Pons (tissue), 1 donor: ENCODE results near the gene KCNIP1.

Source experiments
- DNase-seq: peaks from one replicate; pipeline ENCODE4 v3.0.0-alpha.2; 2016; ENCODE audit warnings: low spot score

The KCNIP1 gene

GRCh38 chr5:170642066-170642735 is 138.4 kb downstream of the KCNIP1 start:
- no peak for DNase-seq

- no peak for DNase-seq
Observed at GRCh38 chr5:170642776-170643436, 139.1 kb downstream of the KCNIP1 start.

DNA sequence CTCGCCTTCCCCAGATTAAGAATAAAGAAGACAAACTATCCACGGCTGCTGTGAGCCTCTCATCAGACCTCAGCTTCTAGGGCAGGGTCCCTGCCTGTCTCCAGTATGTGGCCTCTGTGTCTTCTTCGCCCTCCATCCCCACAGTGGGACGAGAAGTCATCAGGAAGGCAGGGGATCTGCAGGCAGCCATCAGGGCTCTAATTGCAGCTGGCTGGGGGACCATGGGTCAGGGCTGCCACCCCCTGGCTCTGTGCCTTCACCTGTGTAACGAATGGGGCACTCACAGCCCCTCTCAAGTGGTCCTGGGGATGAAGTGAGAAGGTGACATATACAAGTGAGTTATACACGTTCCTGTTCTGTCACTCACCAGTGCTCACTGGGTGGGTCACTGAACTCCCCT is 139.8 kb downstream of the KCNIP1 start:
- DNase-seq, result no peak

- DNase-seq, result no peak
Observed at GRCh38 chr5:170644501-170644900, 140.7 kb downstream of the KCNIP1 start.

- DNase-seq, result no peak
Observed at GRCh38 chr5:170648541-170648940, 144.7 kb downstream of the KCNIP1 start.

DNA sequence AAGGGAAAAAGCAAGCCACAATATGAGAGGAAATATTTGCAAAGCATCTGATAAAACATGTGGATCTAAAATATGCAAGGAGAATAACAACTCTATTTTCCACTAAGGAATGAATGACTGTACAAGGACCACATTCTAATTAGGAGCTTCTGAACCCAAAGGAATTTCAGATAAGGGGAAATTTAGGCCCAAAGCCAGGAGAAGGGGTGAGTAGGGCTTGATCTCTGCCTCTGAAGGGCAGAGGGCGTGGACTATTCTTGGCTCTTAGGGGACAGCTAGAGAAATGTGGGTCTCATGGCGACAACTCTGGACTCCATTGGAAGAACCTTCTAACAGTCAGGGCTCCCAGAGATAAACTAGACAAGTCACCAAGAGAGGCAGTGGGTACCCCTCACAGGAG is 147.0 kb downstream of the KCNIP1 start:
- no peak for DNase-seq

DNA sequence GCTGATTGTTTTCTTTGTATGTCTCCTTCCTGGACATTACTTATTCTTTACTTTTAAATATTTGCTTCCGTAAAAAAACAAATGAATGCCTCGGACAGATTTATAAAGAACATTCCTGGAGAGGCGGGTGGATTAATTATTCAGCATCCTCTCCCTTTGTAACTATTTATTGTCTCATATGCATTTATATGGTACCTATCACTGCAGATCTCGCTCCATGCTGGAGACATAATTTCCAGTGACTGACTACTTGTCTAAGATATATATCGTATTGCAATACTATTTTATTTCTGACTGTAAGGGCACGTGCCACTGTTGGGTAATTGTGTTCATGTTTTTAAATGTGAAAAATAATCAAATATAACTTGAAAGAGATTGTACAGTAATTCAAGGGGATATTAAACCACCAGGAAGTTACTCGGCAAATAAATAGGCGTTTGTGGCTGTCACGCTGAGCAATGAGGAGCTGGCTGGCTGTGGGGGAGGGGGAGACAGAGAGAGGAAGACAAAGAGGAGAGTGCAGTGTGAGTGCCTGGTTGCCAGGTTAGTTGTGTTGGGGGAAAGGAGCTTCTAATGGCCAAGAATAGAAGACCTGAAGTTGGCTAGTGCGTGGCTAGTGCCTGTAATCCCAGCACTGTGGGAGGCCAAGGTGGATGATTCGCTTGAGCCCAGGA is 147.9 kb downstream of the KCNIP1 start:
- no peak for DNase-seq

- no peak for DNase-seq
Observed at GRCh38 chr5:170655476-170655875, 151.7 kb downstream of the KCNIP1 start.

DNA sequence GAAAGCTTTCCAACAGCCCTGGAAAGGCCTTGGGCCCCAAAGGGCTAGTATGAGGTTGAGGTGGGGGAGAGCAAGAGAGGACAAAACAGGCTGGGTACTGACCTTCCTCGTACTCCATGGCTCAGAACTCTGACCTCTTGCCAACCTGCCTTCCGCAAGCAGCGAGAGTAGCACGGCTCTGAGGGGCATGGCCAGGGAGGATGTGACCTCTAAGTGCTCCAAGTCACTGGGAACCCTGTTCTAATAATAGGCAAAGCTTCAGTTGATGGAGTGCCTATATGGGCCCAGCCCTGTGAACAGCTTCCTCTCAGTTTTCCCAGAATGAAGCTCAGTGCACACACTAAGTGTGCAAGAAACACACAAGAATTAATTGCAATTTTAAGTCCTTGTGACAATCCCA is 152.1 kb downstream of the KCNIP1 start:
- DNase-seq, result no peak

DNA sequence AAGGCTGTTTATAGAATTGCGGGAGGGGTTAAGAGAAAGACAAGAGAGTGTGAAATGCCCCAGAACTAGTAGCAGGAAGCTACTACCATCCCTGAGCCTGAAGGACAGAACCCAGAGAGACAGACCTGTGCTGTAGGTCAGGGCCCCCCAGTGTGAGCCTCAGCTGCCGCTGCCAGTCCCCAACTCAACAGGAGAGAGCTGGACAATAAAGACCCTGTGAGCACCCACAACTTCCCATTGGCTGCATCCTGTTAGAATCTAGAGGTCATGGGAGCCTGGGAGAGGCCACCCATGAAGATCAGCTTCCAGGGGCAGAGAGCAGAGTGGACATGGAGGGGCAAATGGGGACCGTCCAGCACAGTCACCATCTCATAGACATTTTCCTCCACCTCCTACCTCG is 152.5 kb downstream of the KCNIP1 start:
- no peak for DNase-seq

- DNase-seq, result no peak
Observed at GRCh38 chr5:170660531-170660930, 156.7 kb downstream of the KCNIP1 start.

DNA sequence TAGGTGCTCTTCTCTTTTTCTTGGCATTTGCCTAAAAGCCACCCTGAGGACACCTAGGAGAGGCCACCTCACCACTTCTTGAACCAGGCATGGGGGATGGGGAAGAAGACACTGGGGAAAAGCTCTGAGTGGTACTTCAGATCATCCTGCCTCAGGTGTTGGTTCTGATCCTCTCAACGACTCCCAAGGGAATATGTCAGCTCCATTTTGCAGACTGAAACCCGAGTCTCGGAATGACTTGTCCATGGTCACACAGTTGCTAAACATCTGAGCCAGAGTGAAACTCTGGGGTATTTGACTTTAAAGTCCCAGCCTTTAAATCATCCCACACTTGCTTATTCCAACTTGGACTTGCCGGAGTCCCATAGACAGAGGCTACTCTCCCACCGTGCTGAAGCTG is 159.1 kb downstream of the KCNIP1 start:
- no peak for DNase-seq

- no peak for DNase-seq
Observed at GRCh38 chr5:170678811-170679210, 175.0 kb downstream of the KCNIP1 start.

DNA sequence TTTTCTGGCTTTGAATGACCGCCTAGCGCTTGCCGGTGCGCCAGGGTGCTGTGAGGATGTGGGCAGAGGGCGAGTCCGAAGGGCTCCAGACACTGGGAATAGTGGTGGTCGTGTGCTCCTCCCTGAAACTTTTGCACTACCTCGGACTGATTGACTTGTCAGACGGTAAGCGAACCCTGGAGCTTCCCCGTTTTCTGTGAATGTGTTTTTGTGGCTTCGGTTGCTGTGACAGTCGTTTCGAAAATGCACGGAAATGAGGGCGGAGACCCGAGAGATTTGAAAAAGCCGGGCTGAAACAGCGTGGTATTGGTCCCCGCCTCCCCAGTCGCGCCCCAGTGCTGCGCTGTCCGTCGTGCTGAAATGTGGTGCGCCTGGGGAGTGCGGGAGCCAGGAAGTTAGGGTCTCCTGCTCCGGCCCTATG is 177.2 kb downstream of the KCNIP1 start:
- DNase-seq, result no peak

DNA sequence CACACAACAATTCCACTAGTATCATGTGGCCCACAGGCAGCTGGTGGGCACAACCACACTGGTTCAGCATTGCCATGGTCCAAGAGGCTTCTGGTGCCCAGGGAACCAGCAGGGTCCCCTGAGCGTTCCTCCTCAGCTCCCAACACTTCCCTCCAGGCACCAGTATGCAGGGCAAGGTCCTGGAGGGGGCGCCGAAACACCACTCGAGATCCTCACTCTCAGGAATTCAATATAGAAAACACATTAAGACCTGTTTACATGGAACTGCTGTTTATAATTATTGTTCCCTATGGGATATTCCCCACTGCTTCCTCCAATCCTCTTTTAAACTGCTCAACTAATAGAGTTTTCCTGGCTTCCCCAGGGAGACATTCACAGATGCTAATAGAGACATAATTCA is 187.8 kb downstream of the KCNIP1 start:
- no peak for DNase-seq

DNA sequence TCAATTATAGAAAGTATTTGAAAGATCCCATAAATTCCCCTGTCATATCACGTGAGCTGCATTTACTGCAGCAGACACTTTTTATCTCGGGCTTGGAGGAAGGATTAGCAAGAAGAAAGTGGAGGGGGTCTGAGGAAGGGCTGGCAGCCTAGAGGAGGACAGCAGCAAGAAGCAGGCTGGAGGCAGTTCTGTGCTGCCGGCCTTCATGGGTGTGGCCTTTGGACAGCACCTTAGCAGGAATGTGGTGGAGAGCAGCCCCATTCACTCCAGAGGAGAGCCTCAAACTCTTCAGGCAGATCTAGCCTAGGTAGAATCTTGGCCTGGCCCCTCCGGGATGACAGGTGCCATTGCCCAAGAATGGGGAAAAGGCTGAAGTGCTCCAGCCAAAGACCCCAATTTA is 189.9 kb downstream of the KCNIP1 start:
- no peak for DNase-seq

- no peak for DNase-seq
Observed at GRCh38 chr5:170694911-170695310, 191.1 kb downstream of the KCNIP1 start.

- DNase-seq, result no peak
Observed at GRCh38 chr5:170697031-170697430, 193.2 kb downstream of the KCNIP1 start.

GRCh38 chr5:170700503-170700902 is 196.7 kb downstream of the KCNIP1 start:
- DNase-seq, result no peak

DNA sequence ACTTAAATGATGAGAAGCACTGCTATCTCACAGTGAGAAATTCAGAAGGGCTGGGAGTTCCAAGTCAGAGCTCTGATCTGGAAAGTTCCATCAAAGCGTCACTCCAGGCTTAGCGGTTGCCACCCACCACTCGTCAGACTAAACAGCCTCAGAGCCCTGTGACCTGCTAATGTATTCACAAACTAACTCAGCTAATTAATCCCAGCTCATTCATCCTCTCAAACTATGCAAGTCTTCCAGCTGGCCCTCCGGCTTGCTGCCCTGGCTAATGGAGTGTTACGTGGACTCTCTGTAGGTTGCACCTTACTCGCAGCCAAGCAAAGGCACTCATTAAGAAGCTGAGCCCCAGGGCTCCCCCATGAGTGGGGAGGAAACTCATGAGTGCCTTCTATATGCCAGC is 197.5 kb downstream of the KCNIP1 start:
- DNase-seq, result no peak

GRCh38 chr5:170704417-170705192 is 200.8 kb downstream of the KCNIP1 start:
- DNase-seq, result no peak

- DNase-seq, result no peak
Observed at GRCh38 chr5:170709640-170710039, 205.8 kb downstream of the KCNIP1 start.

DNA sequence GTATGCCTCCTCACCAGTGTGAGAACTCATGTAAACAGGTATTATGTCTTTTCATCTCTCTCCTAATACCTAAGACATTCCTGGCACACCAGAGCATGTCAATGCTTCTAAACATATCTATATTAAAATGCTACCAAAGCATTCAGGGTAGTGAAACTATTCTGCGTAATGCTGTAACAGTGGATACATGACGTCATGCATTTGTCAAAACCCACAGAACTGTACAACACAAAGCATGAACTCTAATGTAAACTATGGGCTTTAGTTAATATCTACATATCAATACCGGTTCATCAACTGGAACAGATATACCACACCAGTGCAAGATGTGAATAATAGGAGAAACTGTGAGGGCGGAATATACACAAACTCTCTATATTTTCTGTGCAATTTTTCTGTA is 207.5 kb downstream of the KCNIP1 start:
- no peak for DNase-seq
